A549 (cell line): ENCODE data around the gene BPIFB3. TPM values are rescaled to one million over a fixed set of nuclear protein-coding genes. Genes with fewer than 3 reads are reported as not detected.

ENCODE experiments used
- ATAC-seq, 2 experiments: fragments of 200-7000 bp in 1 of 2; fragments of >200 bp in 1 of 2; cut with Nextera tagmentation in 1 of 2; cut with Tn5 transposase in 1 of 2; 3 replicates each; pipeline versions ENCODE4 v1.8.0 to v1.9.1; 2018 to 2020; ENCODE audit warnings: mild to moderate bottlenecking in 1 of 2, moderate library complexity in 1 of 2
- CTCF ChIA-PET: fragments of 300-600 bp; sonication (Branson Sonifier 250); formaldehyde crosslinking; extraction: SDS; loops from one replicate; lab custom pipeline; 2021; ENCODE audit warnings: antibody characterized with exemption, inconsistent platforms; lab: Yijun Ruan, JAX
- POLR2A ChIA-PET: fragments of 350-600 bp; formaldehyde crosslinking; extraction: SDS; loops from one replicate; lab custom pipeline; 2021; ENCODE audit warnings: antibody characterized with exemption, inconsistent platforms; lab: Yijun Ruan, JAX
- DNase-seq, 2 experiments: peaks; one replicate each; pipeline versions ENCODE4 v3.0.0 to v3.0.0-alpha.2; 2011 to 2016; ENCODE audit warnings: low read depth in 1 of 2, low spot score in 1 of 2
- FAIRE-seq: peaks from 2 replicates; lab custom pipeline; 2011; peaks lifted over from hg19 to GRCh38; lab: Jason Lieb, UNC
- H3K27ac ChIP-seq, 2 experiments: fragments of >200 bp; sonication (Bioruptor Twin); formaldehyde crosslinking; 3 replicates each; pipeline ENCODE4 v1.5.1; 2016 to 2017
- H3K4me1 ChIP-seq: fragments of >200 bp; sonication (Bioruptor Twin); formaldehyde crosslinking; 3 replicates; pipeline ENCODE4 v1.6.1; 2016
- H3K4me2 ChIP-seq: fragments of >200 bp; sonication (Bioruptor Twin); formaldehyde crosslinking; 3 replicates; pipeline ENCODE4 v1.6.1; 2016
- H3K4me3 ChIP-seq: fragments of >200 bp; sonication (Bioruptor Twin); formaldehyde crosslinking; 3 replicates; pipeline ENCODE4 v1.5.1; 2016
- H3K9me3 ChIP-seq: fragments of >200 bp; sonication (Bioruptor Twin); formaldehyde crosslinking; 3 replicates; pipeline ENCODE4 v1.6.1; 2016
- BHLHE40 ChIP-seq: IDR thresholded peaks from 2 replicates; pipeline ENCODE4 v1.6.1; 2012; ENCODE audit warnings: low read depth, low read length, inconsistent platforms
- CBX8 ChIP-seq: fragments of 200-600 bp; sonication (generic); IDR thresholded peaks from 2 replicates; pipeline ENCODE4 v1.6.1; 2016
- CEBPB ChIP-seq, 2 experiments: fragments of >200 bp in 1 of 2; sonication (Bioruptor Twin) in 1 of 2; formaldehyde crosslinking in 1 of 2; IDR thresholded peaks; 2 replicates each; pipeline ENCODE4 v1.6.1; 2012 to 2016
- CHD2 ChIP-seq: fragments of 150-350 bp; IDR thresholded peaks from 2 replicates; pipeline ENCODE4 v1.6.1; 2014; ENCODE audit warnings: low read length; ENCODE audit not compliant: partially characterized antibody
- EHMT2 ChIP-seq: fragments of 200-600 bp; sonication (generic); IDR thresholded peaks from 2 replicates; pipeline ENCODE4 v1.6.1; 2016; ENCODE audit warnings: antibody characterized with exemption, low read depth, mild to moderate bottlenecking, moderate library complexity
- EP300 ChIP-seq, 2 experiments: fragments of >200 bp; sonication (Bioruptor Twin); formaldehyde crosslinking; IDR thresholded peaks; 2 replicates in 1 of 2; 3 replicates in 1 of 2; pipeline ENCODE4 v1.6.1; 2016 to 2017
- ESRRA ChIP-seq: fragments of 150-350 bp; IDR thresholded peaks from 2 replicates; pipeline ENCODE4 v1.6.1; 2014; ENCODE audit warnings: mild to moderate bottlenecking, low read length, borderline replicate concordance
- FOSB ChIP-seq: fragments of 250-450 bp; sonication (Bioruptor Pico); IDR thresholded peaks from 2 replicates; pipeline ENCODE4 v1.5.0; 2020; ENCODE audit warnings: mild to moderate bottlenecking, moderate library complexity
- FOXS1 ChIP-seq: fragments of 250-450 bp; sonication (Bioruptor Pico); IDR thresholded peaks from 2 replicates; pipeline ENCODE4 v1.5.0; 2020; ENCODE audit warnings: mild to moderate bottlenecking, moderate library complexity
- GATA3 ChIP-seq: IDR thresholded peaks from 2 replicates; pipeline ENCODE4 v1.6.1; 2012; ENCODE audit warnings: borderline replicate concordance
- HEYL ChIP-seq: fragments of 250-450 bp; sonication (Bioruptor Pico); IDR thresholded peaks from 2 replicates; pipeline ENCODE4 v1.8.0; 2021; ENCODE audit warnings: mild to moderate bottlenecking, moderate library complexity
- HOXB13 ChIP-seq: fragments of 250-450 bp; sonication (Bioruptor Pico); IDR thresholded peaks from 2 replicates; pipeline ENCODE4 v1.5.0; 2020; ENCODE audit warnings: low read depth, mild to moderate bottlenecking, moderate library complexity
- JUN ChIP-seq, 2 experiments: fragments of >200 bp; sonication (Bioruptor Twin); formaldehyde crosslinking; IDR thresholded peaks; 2 replicates in 1 of 2; 3 replicates in 1 of 2; pipeline ENCODE4 v1.6.1; 2016 to 2017
- KDM5A ChIP-seq: fragments of 200-600 bp; sonication (generic); IDR thresholded peaks from 2 replicates; pipeline ENCODE4 v1.6.1; 2016; ENCODE audit warnings: antibody characterized with exemption, mild to moderate bottlenecking
- MAFK ChIP-seq: fragments of 450-650 bp; IDR thresholded peaks from 2 replicates; pipeline ENCODE4 v1.6.1; 2014; ENCODE audit not compliant: partially characterized antibody
- MAZ ChIP-seq: fragments of 150-350 bp; IDR thresholded peaks from 2 replicates; pipeline ENCODE4 v1.6.1; 2014; ENCODE audit warnings: antibody characterized with exemption, low read depth, low read length, borderline replicate concordance
- NR3C1 ChIP-seq: fragments of >200 bp; sonication (Bioruptor Twin); formaldehyde crosslinking; IDR thresholded peaks from 3 replicates; pipeline ENCODE4 v1.6.1; 2017
- PHF8 ChIP-seq: fragments of 200-600 bp; sonication (generic); IDR thresholded peaks from 2 replicates; pipeline ENCODE4 v1.6.1; 2016; ENCODE audit warnings: low read depth, mild to moderate bottlenecking, antibody characterized with exemption, moderate library complexity, borderline replicate concordance
- POLR2A ChIP-seq: IDR thresholded peaks from 2 replicates; pipeline ENCODE4 v1.6.1; 2012; ENCODE audit warnings: mild to moderate bottlenecking, low read length
- TFCP2L1 ChIP-seq: fragments of 250-450 bp; sonication (Bioruptor Pico); IDR thresholded peaks from 2 replicates; pipeline ENCODE4 v1.5.0; 2021; ENCODE audit warnings: mild to moderate bottlenecking
- TP53 ChIP-seq: fragments of 250-450 bp; sonication (Bioruptor Pico); IDR thresholded peaks from 2 replicates; pipeline ENCODE4 v1.5.0; 2021; ENCODE audit warnings: mild to moderate bottlenecking, moderate library complexity
- ZC3H11A ChIP-seq: fragments of 450-650 bp; IDR thresholded peaks from 2 replicates; pipeline ENCODE4 v1.6.1; 2014; ENCODE audit warnings: antibody characterized with exemption, mild to moderate bottlenecking
- ZSCAN20 ChIP-seq: fragments of 250-450 bp; sonication (Bioruptor Pico); IDR thresholded peaks from 2 replicates; pipeline ENCODE4 v1.8.0; 2022; ENCODE audit warnings: mild to moderate bottlenecking, moderate library complexity
- WGBS: methylation state at CpG from one replicate; pipeline ENCODE4 v1.1.6; 2017; ENCODE audit errors: missing lambda C conversion rate; 5-methylcytosine and 5-hydroxymethylcytosine counted together
- polyA plus RNA-seq, 4 experiments: library from polyadenylated mRNA; depleted of rRNA in 3 of 4; stranded (reverse); fragments of >200 nt; fragmentation: RNase III in 1 of 4; extraction: RNeasy Plus Mini Kit Qiagen cat#74134 plus additional on column Dnase treatment in 1 of 4; gene quantifications; 2 replicates in 3 of 4; 3 replicates in 1 of 4; pipeline ENCODE4 v1.2.3, GENCODE V29; 2011 to 2017
- TF ChIP-seq, protein P1 (sequence below): IDR thresholded peaks from 2 replicates; pipeline ENCODE4 v1.6.1; 2012
- TF ChIP-seq, protein P2 (sequence below): fragments of >200 bp; sonication (Bioruptor Twin); formaldehyde crosslinking; IDR thresholded peaks from 3 replicates; pipeline ENCODE4 v1.6.1; 2016
- TF ChIP-seq, protein P3 (sequence below): IDR thresholded peaks from 2 replicates; pipeline ENCODE4 v1.6.1; 2012; ENCODE audit warnings: low read depth, borderline replicate concordance
- TF ChIP-seq, protein P4 (sequence below): fragments of 250-450 bp; sonication (Bioruptor Pico); IDR thresholded peaks from 2 replicates; pipeline ENCODE4 v1.5.0; 2020; ENCODE audit warnings: low read depth, mild to moderate bottlenecking, moderate library complexity
- TF ChIP-seq, protein P5 (sequence below): fragments of 450-650 bp; IDR thresholded peaks from 2 replicates; pipeline ENCODE4 v1.6.1; 2014; ENCODE audit warnings: antibody characterized with exemption
- TF ChIP-seq, protein P6 (sequence below): fragments of 250-450 bp; sonication (Bioruptor Pico); IDR thresholded peaks from 2 replicates; pipeline ENCODE4 v1.5.0; 2021; ENCODE audit warnings: mild to moderate bottlenecking, moderate library complexity, borderline replicate concordance

Gene BPIFB3
- polyA plus RNA-seq, 2 of the 4 experiments (the other 2 are of a cell fraction), result not detected

DNA sequence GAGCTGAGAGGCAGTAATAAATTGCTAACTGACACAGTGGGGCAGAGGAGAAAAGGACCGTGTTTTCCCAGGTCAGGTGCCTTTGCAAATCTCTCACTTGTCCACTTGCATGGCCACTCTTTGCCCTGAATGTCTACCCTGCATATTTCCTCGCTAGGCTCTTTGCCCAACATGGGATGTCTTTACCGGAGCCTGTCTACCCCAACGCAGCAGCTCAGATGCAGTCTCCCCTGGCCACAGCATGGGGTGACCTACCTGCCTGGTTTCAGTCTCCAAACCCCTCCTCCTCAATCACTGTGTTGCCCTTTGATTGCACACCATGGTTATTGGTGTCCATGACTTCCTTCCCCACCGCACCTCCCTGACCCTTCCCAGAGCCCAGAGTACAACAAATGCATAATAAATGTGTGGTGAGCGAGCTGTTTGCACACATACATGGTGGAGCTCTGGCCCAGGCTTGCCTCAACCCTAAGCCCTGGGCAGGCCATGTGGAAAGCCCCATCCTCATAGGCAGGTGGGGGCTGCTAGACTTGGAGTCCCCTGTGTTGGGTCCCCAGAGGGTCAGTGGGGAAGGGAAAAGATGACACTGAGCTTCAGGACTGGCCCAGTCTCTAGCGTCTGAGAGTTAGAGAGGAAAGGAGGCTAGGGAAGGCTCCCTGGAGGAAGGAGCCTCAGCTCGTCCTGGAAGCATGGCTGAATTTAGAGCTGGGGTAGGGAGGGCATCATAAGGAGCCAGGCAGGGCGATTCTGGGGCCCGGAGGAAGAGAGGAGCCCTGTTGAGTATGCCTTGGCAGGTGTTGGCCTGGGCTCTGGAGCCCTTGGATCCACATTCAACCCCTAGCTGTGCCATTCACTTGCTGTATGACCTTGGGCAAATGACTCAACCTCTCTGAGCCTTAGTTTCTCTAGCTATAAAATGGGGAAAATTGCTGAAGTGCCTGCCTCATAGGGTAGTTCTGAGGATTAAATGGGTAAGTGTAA lies 26.6 kb upstream of the BPIFB3 start:
- ChIA-PET POLR2A (no interaction called here), CTCF (interaction anchor here (0.7 to 2.7 kb wide), 3 partner anchors 69 to 125 kb away, joined by 3 to 7 read pairs (median 4); no protein-coding TSS in a partner anchor)
- no peak overlapping the region for H3K4me2 ChIP-seq
- no peak overlapping the region for H3K27ac ChIP-seq
- TF ChIP-seq, protein P1, sequence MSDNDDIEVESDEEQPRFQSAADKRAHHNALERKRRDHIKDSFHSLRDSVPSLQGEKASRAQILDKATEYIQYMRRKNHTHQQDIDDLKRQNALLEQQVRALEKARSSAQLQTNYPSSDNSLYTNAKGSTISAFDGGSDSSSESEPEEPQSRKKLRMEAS, result no peak
- TF ChIP-seq TFCP2L1 (no peak), JUN (IDR thresholded peaks at IDR 0.05) (no peak), CEBPB (IDR thresholded peaks at IDR 0.05) (no peak), PHF8 (no peak), HOXB13 (CRISPR knock-in tag) (no peak), POLR2A (no peak), ZC3H11A (no peak), MAZ (no peak)
- TF ChIP-seq, protein P2, sequence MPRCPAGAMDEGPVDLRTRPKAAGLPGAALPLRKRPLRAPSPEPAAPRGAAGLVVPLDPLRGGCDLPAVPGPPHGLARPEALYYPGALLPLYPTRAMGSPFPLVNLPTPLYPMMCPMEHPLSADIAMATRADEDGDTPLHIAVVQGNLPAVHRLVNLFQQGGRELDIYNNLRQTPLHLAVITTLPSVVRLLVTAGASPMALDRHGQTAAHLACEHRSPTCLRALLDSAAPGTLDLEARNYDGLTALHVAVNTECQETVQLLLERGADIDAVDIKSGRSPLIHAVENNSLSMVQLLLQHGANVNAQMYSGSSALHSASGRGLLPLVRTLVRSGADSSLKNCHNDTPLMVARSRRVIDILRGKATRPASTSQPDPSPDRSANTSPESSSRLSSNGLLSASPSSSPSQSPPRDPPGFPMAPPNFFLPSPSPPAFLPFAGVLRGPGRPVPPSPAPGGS, result no peak
- TF ChIP-seq, protein P3, sequence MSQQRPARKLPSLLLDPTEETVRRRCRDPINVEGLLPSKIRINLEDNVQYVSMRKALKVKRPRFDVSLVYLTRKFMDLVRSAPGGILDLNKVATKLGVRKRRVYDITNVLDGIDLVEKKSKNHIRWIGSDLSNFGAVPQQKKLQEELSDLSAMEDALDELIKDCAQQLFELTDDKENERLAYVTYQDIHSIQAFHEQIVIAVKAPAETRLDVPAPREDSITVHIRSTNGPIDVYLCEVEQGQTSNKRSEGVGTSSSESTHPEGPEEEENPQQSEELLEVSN, result no peak
- TF ChIP-seq, protein P4, sequence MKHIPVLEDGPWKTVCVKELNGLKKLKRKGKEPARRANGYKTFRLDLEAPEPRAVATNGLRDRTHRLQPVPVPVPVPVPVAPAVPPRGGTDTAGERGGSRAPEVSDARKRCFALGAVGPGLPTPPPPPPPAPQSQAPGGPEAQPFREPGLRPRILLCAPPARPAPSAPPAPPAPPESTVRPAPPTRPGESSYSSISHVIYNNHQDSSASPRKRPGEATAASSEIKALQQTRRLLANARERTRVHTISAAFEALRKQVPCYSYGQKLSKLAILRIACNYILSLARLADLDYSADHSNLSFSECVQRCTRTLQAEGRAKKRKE (CRISPR knock-in tag), result no peak
- TF ChIP-seq, protein P5, sequence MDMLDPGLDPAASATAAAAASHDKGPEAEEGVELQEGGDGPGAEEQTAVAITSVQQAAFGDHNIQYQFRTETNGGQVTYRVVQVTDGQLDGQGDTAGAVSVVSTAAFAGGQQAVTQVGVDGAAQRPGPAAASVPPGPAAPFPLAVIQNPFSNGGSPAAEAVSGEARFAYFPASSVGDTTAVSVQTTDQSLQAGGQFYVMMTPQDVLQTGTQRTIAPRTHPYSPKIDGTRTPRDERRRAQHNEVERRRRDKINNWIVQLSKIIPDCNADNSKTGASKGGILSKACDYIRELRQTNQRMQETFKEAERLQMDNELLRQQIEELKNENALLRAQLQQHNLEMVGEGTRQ, result no peak
- TF ChIP-seq, protein P6, sequence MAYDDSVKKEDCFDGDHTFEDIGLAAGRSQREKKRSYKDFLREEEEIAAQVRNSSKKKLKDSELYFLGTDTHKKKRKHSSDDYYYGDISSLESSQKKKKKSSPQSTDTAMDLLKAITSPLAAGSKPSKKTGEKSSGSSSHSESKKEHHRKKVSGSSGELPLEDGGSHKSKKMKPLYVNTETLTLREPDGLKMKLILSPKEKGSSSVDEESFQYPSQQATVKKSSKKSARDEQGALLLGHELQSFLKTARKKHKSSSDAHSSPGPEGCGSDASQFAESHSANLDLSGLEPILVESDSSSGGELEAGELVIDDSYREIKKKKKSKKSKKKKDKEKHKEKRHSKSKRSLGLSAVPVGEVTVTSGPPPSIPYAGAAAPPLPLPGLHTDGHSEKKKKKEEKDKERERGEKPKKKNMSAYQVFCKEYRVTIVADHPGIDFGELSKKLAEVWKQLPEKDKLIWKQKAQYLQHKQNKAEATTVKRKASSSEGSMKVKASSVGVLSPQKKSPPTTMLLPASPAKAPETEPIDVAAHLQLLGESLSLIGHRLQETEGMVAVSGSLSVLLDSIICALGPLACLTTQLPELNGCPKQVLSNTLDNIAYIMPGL (CRISPR knock-in tag), result no peak
- no peaks in the 10 kb centered on the region for H3K9me3 ChIP-seq
- no peak overlapping the region for H3K4me3 ChIP-seq
- WGBS, result 39% methylated on average over 10 of the region's 10 CpGs
- DNase-seq (no peak), ATAC-seq (no peak), FAIRE-seq (no peak)
- H3K4me1 ChIP-seq, result no peaks in the 10 kb centered on the region

DNA sequence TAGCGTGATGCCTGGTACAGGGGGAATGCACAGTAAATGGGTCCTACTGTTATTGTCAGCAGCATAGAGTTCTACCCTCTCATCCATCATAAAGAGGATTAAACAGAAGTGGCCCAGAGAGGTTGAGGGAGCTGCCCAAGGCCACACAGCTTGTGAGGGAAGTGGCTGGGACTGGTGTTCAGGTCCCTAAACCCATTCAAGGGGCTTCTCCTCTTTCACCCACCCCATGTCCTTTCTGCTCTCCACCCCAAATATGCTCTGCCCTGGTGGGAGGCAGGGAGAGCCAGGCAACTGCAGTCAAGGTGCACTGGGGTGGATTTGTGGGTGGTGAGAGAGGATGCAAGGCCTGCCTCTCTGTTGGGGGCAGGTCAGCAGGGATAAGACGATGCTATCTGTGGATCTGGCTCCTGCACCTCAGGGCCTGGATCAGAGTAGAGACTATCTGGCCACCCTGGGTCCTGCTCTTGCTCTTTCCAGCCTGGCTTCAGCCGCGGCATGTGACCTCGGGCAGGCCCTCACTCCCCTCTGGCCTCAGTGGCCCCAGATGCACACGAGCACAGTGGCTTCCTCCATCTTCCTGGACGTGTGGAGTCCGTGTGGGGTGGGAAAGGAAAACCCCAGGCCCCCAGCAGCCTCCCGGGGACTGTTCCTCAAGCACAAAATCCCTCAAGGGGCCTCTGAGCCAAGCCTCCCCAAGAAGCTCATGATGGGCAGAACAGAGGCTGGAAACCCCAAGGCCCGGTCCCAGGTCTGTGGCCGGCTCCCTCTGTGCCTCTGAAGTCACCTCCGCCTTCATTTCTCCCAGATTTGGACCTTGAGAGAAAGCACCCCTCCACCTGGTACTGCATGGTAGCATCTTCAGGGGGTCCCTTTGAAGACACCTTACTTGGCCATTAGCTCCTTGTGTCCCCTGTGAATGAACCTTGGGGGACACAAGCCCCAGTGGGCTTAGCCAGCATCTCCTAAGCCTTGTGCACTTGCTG lies 25.6 kb upstream of the BPIFB3 start:
- ATAC-seq (no peak), DNase-seq (no peak), FAIRE-seq (no peak)
- ChIA-PET CTCF (interaction anchor here (2.7 kb wide), 1 partner anchor 126 kb away, joined by 7 read pairs; no protein-coding TSS in a partner anchor), POLR2A (no interaction called here)
- Histone ChIP-seq H3K27ac (no peak overlapping the region), H3K4me2 (no peak overlapping the region), H3K9me3 (no peaks in the 10 kb centered on the region), H3K4me3 (no peak overlapping the region), H3K4me1 (no peaks in the 10 kb centered on the region)
- WGBS, result 45% methylated on average over 9 of the region's 12 CpGs
- TF ChIP-seq BHLHE40 (no peak), FOXS1 (CRISPR knock-in tag) (no peak), ZSCAN20 (CRISPR knock-in tag) (no peak), CHD2 (no peak), CEBPB (IDR thresholded peaks at IDR 0.05) (no peak), ESRRA (no peak), MAFK (no peak), CBX8 (no peak), FOSB (CRISPR knock-in tag) (no peak), EHMT2 (no peak), HEYL (no peak), NR3C1 (no peak), GATA3 (no peak), TP53 (CRISPR knock-in tag) (no peak), KDM5A (no peak), EP300 (IDR thresholded peaks at IDR 0.05) (no peak)
- TF ChIP-seq, protein P4 (CRISPR knock-in tag), result no peak
